Mucosa of stomach (tissue), 1 donor: ENCODE data around the gene HOXA2.

ENCODE experiments used
- H3K27me3 ChIP-seq: one replicate; pipeline ENCODE4 v1.7.0; 2013; ENCODE audit warnings: mild to moderate bottlenecking, low read length; ENCODE audit not compliant: control insufficient read depth, insufficient read depth
- H3K36me3 ChIP-seq: one replicate; pipeline ENCODE4 v1.7.0; 2013; ENCODE audit warnings: low read length; ENCODE audit not compliant: control insufficient read depth, insufficient read depth
- H3K4me1 ChIP-seq: one replicate; pipeline ENCODE4 v1.7.0; 2013; ENCODE audit warnings: mild to moderate bottlenecking, low read length; ENCODE audit not compliant: control insufficient read depth, insufficient read depth
- H3K4me3 ChIP-seq: one replicate; pipeline ENCODE4 v1.7.0; 2013; ENCODE audit warnings: low read length
- H3K9ac ChIP-seq: one replicate; pipeline ENCODE4 v1.7.0; 2013; ENCODE audit warnings: mild to moderate bottlenecking, low read length, moderate library complexity
- H3K9me3 ChIP-seq: one replicate; pipeline ENCODE4 v1.7.0; 2013; ENCODE audit warnings: mild to moderate bottlenecking, low read length, moderate library complexity; ENCODE audit not compliant: control insufficient read depth
- donor health status: Pancreatic carcinoma.

The HOXA2 gene

DNA sequence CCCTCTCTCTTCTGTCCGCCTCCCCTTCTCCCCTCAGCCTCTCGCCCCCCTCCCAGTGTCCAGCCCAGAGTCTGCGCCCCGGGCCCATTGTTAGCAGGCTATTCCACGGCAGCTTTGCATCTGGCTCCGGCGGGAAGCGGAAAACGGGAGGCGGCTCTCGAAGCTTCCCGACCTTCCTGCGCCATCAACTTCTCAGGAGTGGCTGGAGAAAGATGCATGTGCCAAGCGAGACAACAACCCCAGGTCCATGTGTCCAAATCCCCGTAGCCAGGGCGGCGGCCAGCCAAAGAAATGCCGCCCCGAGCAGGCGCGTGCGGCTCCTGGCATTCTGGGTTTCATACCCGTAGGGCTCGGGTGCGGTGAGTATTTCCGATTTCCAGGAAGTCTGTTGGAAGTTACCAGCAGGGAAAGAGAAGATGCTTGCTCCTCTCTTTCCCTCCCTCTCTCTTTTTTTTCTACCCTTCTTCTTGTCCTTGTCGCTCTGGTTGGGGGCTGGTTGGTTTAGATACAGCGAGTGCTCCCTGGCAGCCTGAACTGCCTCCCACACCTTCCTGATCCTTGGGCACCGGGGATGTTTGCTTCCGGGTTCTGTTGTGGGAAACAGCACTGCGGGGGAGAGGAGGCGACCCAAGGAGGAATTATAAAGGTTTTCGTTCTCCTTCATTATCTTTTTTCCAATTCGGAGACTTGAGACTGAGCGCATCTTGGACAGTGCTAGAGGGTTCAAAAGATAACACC is 1.2 kb upstream of the HOXA2 start:
- Histone ChIP-seq H3K36me3 (no peaks in the 10 kb centered on the region), H3K4me1 (peaks cover 47% of the 10 kb centered on the region), H3K27me3 (no peaks in the 10 kb centered on the region), H3K4me3 (peak overlapping the region; percentile 61), H3K9ac (peak overlapping the region; percentile 86), H3K9me3 (no peaks in the 10 kb centered on the region)

DNA sequence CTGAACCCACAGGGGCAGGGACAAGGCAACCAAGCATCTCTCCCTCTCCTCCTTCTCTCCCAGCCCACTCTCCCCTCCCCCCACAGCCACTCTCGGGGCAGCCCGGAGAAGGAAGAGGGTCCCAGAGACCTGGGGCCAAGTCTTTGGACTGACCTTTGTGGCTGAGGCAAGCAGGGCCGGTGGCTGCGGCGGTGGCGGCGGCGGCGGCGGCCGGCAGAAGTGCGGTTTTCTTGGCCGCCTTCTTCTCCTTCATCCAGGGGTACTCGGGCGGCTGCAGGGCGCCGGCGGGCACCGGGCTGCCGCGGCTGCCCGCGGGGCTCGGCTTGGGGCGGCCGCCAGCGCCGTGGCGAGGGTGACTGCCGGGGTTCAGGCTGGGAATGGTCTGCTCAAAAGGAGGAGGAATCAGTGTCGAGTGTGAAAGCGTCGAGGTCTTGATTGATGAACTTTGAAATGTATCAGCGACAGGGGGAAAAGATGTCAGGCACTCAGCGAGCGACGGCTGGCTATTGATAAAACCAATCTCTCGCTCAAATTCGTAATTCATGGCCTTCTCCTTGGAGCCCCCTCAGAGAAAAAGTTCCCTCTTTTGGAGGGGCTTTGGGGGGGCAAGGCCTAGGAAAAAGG is 414 bp downstream of the HOXA2 start:
- no peaks in the 10 kb centered on the region for H3K27me3 ChIP-seq
- H3K4me3 ChIP-seq = peak overlapping the region; percentile 61
- peaks cover 51% of the 10 kb centered on the region for H3K4me1 ChIP-seq
- H3K9ac ChIP-seq = peak overlapping the region; percentile 86
- H3K9me3 ChIP-seq = no peaks in the 10 kb centered on the region
- H3K36me3 ChIP-seq = no peaks in the 10 kb centered on the region

DNA sequence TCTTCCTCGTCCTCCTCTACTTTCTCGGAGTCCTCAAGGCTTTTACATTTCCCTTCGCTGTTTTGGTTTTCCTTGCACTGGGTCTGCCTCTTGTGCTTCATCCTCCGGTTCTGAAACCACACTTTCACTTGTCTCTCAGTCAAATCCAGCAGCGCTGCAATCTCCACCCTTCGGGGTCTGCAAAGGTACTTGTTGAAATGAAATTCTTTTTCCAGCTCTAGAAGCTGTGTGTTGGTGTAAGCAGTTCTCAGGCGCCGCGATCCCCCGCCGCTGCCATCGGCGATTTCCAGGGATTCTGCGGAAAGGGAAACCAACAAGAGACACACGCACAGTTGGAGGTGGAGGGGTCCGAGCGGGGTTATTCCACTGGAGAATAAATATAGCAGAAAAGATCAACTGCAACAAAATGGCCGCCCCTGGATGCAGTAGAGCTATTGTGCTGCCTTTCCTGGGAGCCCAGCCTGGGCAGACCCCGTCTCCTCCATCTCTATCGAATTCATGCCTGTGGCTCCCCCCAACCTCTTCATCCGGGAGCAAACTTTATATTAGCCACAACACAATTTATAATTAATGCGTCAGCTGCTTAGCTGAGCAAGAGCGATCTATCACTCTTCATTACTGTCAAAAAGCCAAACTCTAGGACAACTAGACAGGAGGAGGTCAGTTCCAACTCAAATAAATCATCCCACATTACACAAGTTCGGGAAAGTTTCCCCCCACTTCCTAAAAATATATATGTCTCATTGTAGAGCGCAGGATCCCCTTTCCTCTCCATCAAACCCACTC is 1.1 kb downstream of the HOXA2 start:
- H3K9ac ChIP-seq = peak overlapping the region; percentile 86
- peak overlapping the region; percentile 61 for H3K4me3 ChIP-seq

GRCh38 chr7:27100694-27101170 is 1.8 kb downstream of the HOXA2 start:
- no peaks in the 10 kb centered on the region for H3K27me3 ChIP-seq
- peak overlapping the region; percentile 61 for H3K4me3 ChIP-seq
- H3K9ac ChIP-seq = peak overlapping the region; percentile 86
- H3K9me3 ChIP-seq = no peaks in the 10 kb centered on the region
- peaks cover 45% of the 10 kb centered on the region for H3K4me1 ChIP-seq
- no peaks in the 10 kb centered on the region for H3K36me3 ChIP-seq

More for the DNA sequence above, 1.1 kb downstream of the HOXA2 start:
- Histone ChIP-seq H3K36me3 (no peaks in the 10 kb centered on the region), H3K27me3 (no peaks in the 10 kb centered on the region), H3K9me3 (no peaks in the 10 kb centered on the region), H3K4me1 (peaks cover 51% of the 10 kb centered on the region)

- peak overlapping the region; percentile 39 for H3K4me3 ChIP-seq
- H3K27me3 ChIP-seq = no peaks in the 10 kb centered on the region
- H3K4me1 ChIP-seq = peaks cover 35% of the 10 kb centered on the region
- no peaks in the 10 kb centered on the region for H3K36me3 ChIP-seq
- peak overlapping the region; percentile 86 for H3K9ac ChIP-seq
- H3K9me3 ChIP-seq = no peaks in the 10 kb centered on the region
Observed at GRCh38 chr7:27099453-27100370, 2.8 kb downstream of the HOXA2 start.

GRCh38 chr7:27098578-27099451 is 3.7 kb downstream of the HOXA2 start:
- H3K9ac ChIP-seq = peak overlapping the region; percentile 86
- no peaks in the 10 kb centered on the region for H3K27me3 ChIP-seq
- peaks cover 28% of the 10 kb centered on the region for H3K4me1 ChIP-seq
- no peaks in the 10 kb centered on the region for H3K36me3 ChIP-seq
- H3K4me3 ChIP-seq = peak overlapping the region; percentile 39
- H3K9me3 ChIP-seq = no peaks in the 10 kb centered on the region

DNA sequence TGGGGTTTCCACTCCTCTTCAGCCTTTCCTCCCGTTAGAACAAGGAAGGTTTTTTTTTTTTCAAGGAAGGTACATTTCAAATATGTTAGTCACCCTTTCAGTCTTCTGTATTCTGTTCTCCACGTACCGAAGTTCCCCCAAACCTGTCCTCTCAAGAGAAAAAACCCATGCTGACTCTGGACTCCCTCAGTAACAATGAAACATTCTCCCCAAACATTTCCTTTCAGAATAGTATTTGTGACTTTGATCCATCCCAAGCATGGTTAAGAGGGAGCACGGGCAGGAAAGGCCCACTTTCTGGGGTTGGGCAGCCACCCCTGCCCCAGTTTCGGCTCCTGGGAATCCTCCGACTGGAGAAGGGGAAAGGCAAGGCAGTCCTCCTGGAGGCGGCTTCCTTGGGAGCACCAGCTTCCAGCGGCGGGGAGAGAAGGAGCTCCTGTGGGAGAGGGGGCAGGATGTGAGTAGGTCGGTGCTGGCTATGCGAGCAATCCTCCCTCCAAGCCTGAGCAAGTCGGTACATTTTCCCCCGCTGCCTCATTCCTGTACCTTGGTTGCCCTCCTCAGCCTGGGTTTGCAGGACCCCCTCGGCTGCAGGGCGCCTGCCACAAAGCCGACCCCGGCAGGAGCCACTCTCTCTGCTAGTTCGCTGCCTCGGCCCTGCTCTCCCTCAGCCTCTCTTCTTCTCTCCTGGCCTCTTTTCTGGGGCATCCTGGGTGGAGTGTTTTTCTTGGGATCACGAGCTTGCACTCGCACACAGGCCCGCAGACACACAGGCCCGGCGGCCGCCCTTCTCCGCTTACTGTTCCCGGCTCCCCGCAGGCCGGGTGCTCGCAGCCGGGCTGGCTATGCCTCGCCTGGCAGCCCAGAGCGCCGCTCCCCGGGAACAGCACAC is 4.6 kb downstream of the HOXA2 start:
- peaks cover 28% of the 10 kb centered on the region for H3K4me1 ChIP-seq
- H3K36me3 ChIP-seq = no peaks in the 10 kb centered on the region
- H3K27me3 ChIP-seq = no peaks in the 10 kb centered on the region
- peak overlapping the region; percentile 86 for H3K9ac ChIP-seq
- no peaks in the 10 kb centered on the region for H3K9me3 ChIP-seq
- peak overlapping the region; percentile 39 for H3K4me3 ChIP-seq

- Histone ChIP-seq H3K36me3 (no peaks in the 10 kb centered on the region), H3K27me3 (no peaks in the 10 kb centered on the region), H3K4me1 (peaks cover 28% of the 10 kb centered on the region), H3K9ac (peak overlapping the region; percentile 86), H3K4me3 (peak overlapping the region; percentile 74), H3K9me3 (no peaks in the 10 kb centered on the region)
Observed at GRCh38 chr7:27096768-27097514, 5.5 kb downstream of the HOXA2 start.

- Histone ChIP-seq H3K4me3 (peak within 1 kb of the TSS; percentile 74), H3K27me3 (no peaks in the 10 kb centered on the region), H3K9ac (peak within 1 kb of the TSS; percentile 86), H3K9me3 (no peaks in the 10 kb centered on the region), H3K36me3 (no peaks in the 10 kb centered on the region), H3K4me1 (peaks cover 27% of the 10 kb centered on the region)
Observed at GRCh38 chr7:27095897-27096767, 6.4 kb downstream of the HOXA2 start, which contains the start of gene HOXA1. HOXA1 (minus strand) TSS chr7:27096000; CDS start chr7:27095912, 88 bp downstream.
